Measurements from ENCODE around the gene S100A1.
"Not testable (repeated sequence)": the region's sequence is repeated elsewhere in the genome, so short reads cannot be mapped to it uniquely, and the experiment has no call there.

DNA sequence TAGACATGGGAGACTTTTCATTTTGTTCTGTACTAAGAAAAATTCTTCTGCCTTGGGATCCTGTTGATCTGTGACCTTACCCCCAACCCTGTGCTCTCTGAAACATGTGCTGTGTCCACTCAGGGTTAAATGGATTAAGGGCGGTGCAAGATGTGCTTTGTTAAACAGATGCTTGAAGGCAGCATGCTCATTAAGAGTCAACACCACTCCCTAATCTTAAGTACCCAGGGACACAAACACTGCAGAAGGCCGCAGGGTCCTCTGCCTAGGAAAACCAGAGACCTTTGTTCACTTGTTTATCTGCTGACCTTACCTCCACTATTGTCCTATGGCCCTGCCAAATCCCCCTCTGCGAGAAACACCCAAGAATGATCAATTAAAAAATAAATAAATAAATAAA lies 44.7 kb upstream of the S100A1 start:
- TF ChIP-seq GABPB1 (CRISPR knock-in tag; IDR thresholded peaks at IDR 0.05); USF2 (CRISPR knock-in tag; IDR thresholded peaks at IDR 0.05); CBFB (CRISPR knock-in tag; IDR thresholded peaks at IDR 0.05; ENCODE audit: low read depth); IRF2 (CRISPR knock-in tag; IDR thresholded peaks at IDR 0.05; ENCODE audit: borderline replicate concordance, low read depth): not testable (repeated sequence)
- TF ChIP-seq, protein P1, sequence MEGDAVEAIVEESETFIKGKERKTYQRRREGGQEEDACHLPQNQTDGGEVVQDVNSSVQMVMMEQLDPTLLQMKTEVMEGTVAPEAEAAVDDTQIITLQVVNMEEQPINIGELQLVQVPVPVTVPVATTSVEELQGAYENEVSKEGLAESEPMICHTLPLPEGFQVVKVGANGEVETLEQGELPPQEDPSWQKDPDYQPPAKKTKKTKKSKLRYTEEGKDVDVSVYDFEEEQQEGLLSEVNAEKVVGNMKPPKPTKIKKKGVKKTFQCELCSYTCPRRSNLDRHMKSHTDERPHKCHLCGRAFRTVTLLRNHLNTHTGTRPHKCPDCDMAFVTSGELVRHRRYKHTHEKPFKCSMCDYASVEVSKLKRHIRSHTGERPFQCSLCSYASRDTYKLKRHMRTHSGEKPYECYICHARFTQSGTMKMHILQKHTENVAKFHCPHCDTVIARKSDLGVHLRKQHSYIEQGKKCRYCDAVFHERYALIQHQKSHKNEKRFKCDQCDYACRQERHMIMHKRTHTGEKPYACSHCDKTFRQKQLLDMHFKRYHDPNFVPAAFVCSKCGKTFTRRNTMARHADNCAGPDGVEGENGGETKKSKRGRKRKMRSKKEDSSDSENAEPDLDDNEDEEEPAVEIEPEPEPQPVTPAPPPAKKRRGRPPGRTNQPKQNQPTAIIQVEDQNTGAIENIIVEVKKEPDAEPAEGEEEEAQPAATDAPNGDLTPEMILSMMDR (IDR thresholded peaks at IDR 0.05): not testable (repeated sequence)
